ENCODE measurements around the gene C19orf85.

DNA sequence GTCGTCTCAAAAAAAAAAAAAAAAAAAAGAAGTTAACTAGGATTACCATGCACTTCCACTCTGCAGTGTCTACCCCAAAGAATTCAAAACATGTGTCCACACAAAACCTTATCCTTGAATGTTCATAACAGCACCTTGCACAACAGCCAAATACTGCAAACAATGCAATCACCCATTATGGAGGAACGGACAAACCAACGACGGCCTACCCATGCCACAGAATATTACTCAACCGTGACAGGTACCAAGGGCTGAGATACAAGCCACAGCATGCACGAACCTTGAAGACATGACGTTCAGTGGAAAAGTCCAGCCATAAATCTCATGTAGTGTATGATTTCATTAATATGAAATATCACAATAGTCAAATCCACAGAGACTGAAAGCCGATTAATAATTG is 18.5 kb downstream of the C19orf85 start:
- TF ChIP-seq, protein P1, sequence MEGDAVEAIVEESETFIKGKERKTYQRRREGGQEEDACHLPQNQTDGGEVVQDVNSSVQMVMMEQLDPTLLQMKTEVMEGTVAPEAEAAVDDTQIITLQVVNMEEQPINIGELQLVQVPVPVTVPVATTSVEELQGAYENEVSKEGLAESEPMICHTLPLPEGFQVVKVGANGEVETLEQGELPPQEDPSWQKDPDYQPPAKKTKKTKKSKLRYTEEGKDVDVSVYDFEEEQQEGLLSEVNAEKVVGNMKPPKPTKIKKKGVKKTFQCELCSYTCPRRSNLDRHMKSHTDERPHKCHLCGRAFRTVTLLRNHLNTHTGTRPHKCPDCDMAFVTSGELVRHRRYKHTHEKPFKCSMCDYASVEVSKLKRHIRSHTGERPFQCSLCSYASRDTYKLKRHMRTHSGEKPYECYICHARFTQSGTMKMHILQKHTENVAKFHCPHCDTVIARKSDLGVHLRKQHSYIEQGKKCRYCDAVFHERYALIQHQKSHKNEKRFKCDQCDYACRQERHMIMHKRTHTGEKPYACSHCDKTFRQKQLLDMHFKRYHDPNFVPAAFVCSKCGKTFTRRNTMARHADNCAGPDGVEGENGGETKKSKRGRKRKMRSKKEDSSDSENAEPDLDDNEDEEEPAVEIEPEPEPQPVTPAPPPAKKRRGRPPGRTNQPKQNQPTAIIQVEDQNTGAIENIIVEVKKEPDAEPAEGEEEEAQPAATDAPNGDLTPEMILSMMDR (IDR thresholded peaks at IDR 0.05) = no peak
- TF ChIP-seq SMC3 (IDR thresholded peaks at IDR 0.05) (no peak), POLR2A (IDR thresholded peaks at IDR 0.05; ENCODE audit: low read length) (no peak), EP300 (IDR thresholded peaks at IDR 0.05) (no peak), CEBPB (IDR thresholded peaks at IDR 0.05) (no peak), KDM5A (IDR thresholded peaks at IDR 0.05) (no peak), FOSL2 (IDR thresholded peaks at IDR 0.05) (no peak), FOSL2 (CRISPR knock-in tag; IDR thresholded peaks at IDR 0.05) (no peak)
- TF ChIP-seq, protein P2, sequence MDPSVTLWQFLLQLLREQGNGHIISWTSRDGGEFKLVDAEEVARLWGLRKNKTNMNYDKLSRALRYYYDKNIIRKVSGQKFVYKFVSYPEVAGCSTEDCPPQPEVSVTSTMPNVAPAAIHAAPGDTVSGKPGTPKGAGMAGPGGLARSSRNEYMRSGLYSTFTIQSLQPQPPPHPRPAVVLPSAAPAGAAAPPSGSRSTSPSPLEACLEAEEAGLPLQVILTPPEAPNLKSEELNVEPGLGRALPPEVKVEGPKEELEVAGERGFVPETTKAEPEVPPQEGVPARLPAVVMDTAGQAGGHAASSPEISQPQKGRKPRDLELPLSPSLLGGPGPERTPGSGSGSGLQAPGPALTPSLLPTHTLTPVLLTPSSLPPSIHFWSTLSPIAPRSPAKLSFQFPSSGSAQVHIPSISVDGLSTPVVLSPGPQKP (IDR thresholded peaks at IDR 0.05; ENCODE audit: low read depth, low read length) = no peak
- TF ChIP-seq, protein P3, sequence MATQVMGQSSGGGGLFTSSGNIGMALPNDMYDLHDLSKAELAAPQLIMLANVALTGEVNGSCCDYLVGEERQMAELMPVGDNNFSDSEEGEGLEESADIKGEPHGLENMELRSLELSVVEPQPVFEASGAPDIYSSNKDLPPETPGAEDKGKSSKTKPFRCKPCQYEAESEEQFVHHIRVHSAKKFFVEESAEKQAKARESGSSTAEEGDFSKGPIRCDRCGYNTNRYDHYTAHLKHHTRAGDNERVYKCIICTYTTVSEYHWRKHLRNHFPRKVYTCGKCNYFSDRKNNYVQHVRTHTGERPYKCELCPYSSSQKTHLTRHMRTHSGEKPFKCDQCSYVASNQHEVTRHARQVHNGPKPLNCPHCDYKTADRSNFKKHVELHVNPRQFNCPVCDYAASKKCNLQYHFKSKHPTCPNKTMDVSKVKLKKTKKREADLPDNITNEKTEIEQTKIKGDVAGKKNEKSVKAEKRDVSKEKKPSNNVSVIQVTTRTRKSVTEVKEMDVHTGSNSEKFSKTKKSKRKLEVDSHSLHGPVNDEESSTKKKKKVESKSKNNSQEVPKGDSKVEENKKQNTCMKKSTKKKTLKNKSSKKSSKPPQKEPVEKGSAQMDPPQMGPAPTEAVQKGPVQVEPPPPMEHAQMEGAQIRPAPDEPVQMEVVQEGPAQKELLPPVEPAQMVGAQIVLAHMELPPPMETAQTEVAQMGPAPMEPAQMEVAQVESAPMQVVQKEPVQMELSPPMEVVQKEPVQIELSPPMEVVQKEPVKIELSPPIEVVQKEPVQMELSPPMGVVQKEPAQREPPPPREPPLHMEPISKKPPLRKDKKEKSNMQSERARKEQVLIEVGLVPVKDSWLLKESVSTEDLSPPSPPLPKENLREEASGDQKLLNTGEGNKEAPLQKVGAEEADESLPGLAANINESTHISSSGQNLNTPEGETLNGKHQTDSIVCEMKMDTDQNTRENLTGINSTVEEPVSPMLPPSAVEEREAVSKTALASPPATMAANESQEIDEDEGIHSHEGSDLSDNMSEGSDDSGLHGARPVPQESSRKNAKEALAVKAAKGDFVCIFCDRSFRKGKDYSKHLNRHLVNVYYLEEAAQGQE (IDR thresholded peaks at IDR 0.05) = no peak
- TF ChIP-seq, protein P4, sequence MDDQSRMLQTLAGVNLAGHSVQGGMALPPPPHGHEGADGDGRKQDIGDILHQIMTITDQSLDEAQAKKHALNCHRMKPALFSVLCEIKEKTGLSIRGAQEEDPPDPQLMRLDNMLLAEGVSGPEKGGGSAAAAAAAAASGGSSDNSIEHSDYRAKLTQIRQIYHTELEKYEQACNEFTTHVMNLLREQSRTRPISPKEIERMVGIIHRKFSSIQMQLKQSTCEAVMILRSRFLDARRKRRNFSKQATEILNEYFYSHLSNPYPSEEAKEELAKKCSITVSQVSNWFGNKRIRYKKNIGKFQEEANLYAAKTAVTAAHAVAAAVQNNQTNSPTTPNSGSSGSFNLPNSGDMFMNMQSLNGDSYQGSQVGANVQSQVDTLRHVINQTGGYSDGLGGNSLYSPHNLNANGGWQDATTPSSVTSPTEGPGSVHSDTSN (IDR thresholded peaks at IDR 0.05) = no peak
